KMS-11 (cell line): ENCODE data around the gene TNIP3.

Experiments
- H2AFZ ChIP-seq: fragments of 200-600 bp; sonication (generic); 2 replicates; pipeline ENCODE4 v1.6.1; 2016; ENCODE audit warnings: antibody characterized with exemption, mixed run types, low read depth
- H3K27ac ChIP-seq: fragments of 200-600 bp; sonication (generic); 2 replicates; pipeline ENCODE4 v1.6.1; 2016; ENCODE audit warnings: mild to moderate bottlenecking, mixed run types
- H3K27me3 ChIP-seq: fragments of 200-600 bp; sonication (generic); 2 replicates; pipeline ENCODE4 v1.6.1; 2017; ENCODE audit warnings: mild to moderate bottlenecking, low read depth, mixed run types, moderate library complexity; ENCODE audit not compliant: insufficient read depth
- H3K36me3 ChIP-seq: fragments of 200-600 bp; sonication (generic); 2 replicates; pipeline ENCODE4 v1.6.1; 2017; ENCODE audit warnings: mild to moderate bottlenecking, mixed run types; ENCODE audit not compliant: insufficient read depth
- H3K4me1 ChIP-seq: fragments of 200-600 bp; sonication (generic); 2 replicates; pipeline ENCODE4 v1.6.1; 2016; ENCODE audit warnings: mild to moderate bottlenecking, low read depth, mixed run types; ENCODE audit not compliant: poor library complexity, severe bottlenecking
- H3K4me2 ChIP-seq: fragments of 200-600 bp; sonication (generic); 2 replicates; pipeline ENCODE4 v1.7.0; 2016; ENCODE audit warnings: mild to moderate bottlenecking, mixed run types
- H3K4me3 ChIP-seq: fragments of 200-600 bp; sonication (generic); IDR thresholded peaks from 2 replicates; pipeline ENCODE4 v1.6.1; 2017; ENCODE audit warnings: low read depth, low read length, mixed read lengths; ENCODE audit not compliant: insufficient read depth
- H3K79me2 ChIP-seq: fragments of 200-600 bp; sonication (generic); 2 replicates; pipeline ENCODE4 v1.6.1; 2016; ENCODE audit warnings: low read depth, mixed run types; ENCODE audit not compliant: insufficient read depth
- H3K9ac ChIP-seq: fragments of 200-600 bp; sonication (generic); 2 replicates; pipeline ENCODE4 v1.6.1; 2016; ENCODE audit warnings: mild to moderate bottlenecking, mixed run types
- H4K20me1 ChIP-seq: fragments of 200-600 bp; sonication (generic); 2 replicates; pipeline ENCODE4 v1.6.1; 2016; ENCODE audit warnings: mild to moderate bottlenecking, mixed run types; ENCODE audit not compliant: insufficient read depth
- TF ChIP-seq, protein P1 (sequence below): fragments of 200-600 bp; sonication (generic); conservative IDR thresholded peaks from 2 replicates; pipeline ENCODE4 v1.6.1; 2017; ENCODE audit warnings: low read depth, mild to moderate bottlenecking, antibody characterized with exemption, low read length, moderate library complexity, mixed read lengths

The TNIP3 gene

DNA sequence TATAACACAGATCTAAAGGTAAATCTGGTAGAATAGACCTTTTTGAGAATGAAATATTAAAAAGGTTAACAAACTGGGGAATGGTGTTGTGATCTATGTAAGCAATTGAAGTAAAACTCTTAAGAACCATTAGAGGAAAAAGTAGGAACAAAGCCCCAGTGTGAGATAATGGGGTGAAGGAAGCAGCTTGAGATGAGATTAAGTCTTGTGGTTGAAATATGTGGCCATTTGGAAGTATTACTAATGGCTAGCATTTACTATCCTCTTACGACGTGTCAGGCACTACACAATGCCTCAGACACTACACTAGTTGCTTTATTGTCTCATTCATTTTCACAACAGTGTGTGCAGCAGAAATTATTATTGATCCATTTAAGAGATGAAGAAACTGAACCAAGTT lies 65.9 kb downstream of the TNIP3 start:
- Histone ChIP-seq H3K9ac (no peak overlapping the region), H3K79me2 (no peaks in the 10 kb centered on the region), H3K36me3 (no peaks in the 10 kb centered on the region), H3K4me1 (peaks cover 63% of the 10 kb centered on the region), H2AFZ (no peak overlapping the region), H3K27me3 (no peaks in the 10 kb centered on the region), H3K27ac (no peak overlapping the region), H3K4me3 (no peak overlapping the region), H4K20me1 (no peaks in the 10 kb centered on the region), H3K4me2 (no peak overlapping the region)
- TF ChIP-seq, protein P1, sequence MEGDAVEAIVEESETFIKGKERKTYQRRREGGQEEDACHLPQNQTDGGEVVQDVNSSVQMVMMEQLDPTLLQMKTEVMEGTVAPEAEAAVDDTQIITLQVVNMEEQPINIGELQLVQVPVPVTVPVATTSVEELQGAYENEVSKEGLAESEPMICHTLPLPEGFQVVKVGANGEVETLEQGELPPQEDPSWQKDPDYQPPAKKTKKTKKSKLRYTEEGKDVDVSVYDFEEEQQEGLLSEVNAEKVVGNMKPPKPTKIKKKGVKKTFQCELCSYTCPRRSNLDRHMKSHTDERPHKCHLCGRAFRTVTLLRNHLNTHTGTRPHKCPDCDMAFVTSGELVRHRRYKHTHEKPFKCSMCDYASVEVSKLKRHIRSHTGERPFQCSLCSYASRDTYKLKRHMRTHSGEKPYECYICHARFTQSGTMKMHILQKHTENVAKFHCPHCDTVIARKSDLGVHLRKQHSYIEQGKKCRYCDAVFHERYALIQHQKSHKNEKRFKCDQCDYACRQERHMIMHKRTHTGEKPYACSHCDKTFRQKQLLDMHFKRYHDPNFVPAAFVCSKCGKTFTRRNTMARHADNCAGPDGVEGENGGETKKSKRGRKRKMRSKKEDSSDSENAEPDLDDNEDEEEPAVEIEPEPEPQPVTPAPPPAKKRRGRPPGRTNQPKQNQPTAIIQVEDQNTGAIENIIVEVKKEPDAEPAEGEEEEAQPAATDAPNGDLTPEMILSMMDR = no peak

DNA sequence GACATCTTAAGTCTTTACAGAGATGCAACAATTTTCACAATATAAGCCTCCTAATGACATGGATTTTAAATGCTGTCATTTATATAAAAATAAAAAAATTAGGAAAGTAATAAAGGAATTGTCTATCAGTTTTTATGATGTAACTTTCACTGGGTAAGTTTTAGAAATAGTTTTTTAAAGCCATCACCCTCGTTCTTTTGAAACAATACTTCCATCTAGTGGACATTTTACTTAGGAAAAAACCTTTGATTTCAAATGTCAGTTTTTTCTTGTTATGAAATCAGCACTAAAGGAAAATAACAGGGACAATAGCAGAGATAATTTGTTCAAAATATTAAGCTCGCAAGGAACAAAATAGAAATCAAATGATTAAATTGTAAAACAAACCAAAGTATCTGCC lies 67.5 kb downstream of the TNIP3 start:
- Histone ChIP-seq H2AFZ (no peak overlapping the region), H3K27ac (no peak overlapping the region)

DNA sequence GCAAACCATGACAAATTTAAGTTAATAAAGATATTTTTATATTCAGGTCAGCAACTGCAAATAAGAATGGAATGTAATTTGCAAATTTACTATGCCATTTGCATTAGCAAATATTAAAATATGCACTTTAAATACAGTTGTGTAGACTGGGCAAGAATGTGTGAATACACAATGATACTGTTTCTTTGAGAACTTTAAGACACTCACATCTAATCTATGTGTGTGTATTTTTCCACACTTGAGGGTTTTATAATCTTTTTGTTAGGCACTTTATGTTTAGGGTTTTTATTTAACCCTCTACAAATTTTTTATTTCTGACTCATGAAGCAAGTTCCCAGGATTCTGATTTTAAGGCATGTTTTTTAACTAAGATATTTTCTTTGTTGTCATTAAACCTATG lies 67.9 kb downstream of the TNIP3 start:
- Histone ChIP-seq H3K4me2 (no peak overlapping the region), H3K27ac (no peak overlapping the region), H2AFZ (no peak overlapping the region), H3K9ac (no peak overlapping the region), H4K20me1 (no peaks in the 10 kb centered on the region), H3K36me3 (no peaks in the 10 kb centered on the region), H3K79me2 (no peaks in the 10 kb centered on the region), H3K4me3 (no peak overlapping the region), H3K27me3 (no peaks in the 10 kb centered on the region), H3K4me1 (peaks cover 56% of the 10 kb centered on the region)
- TF ChIP-seq, protein P1 = no peak

More for the DNA sequence above, 67.5 kb downstream of the TNIP3 start:
- TF ChIP-seq, protein P1 = peak; percentile 83
- Histone ChIP-seq H3K27me3 (no peaks in the 10 kb centered on the region), H3K4me3 (no peak overlapping the region), H3K79me2 (no peaks in the 10 kb centered on the region), H3K36me3 (no peaks in the 10 kb centered on the region), H3K4me1 (peaks cover 60% of the 10 kb centered on the region), H3K9ac (no peak overlapping the region), H4K20me1 (no peaks in the 10 kb centered on the region), H3K4me2 (0 out of 2 replicates have a peak overlapping the region, but pooled peaks have one; percentile 7)

DNA sequence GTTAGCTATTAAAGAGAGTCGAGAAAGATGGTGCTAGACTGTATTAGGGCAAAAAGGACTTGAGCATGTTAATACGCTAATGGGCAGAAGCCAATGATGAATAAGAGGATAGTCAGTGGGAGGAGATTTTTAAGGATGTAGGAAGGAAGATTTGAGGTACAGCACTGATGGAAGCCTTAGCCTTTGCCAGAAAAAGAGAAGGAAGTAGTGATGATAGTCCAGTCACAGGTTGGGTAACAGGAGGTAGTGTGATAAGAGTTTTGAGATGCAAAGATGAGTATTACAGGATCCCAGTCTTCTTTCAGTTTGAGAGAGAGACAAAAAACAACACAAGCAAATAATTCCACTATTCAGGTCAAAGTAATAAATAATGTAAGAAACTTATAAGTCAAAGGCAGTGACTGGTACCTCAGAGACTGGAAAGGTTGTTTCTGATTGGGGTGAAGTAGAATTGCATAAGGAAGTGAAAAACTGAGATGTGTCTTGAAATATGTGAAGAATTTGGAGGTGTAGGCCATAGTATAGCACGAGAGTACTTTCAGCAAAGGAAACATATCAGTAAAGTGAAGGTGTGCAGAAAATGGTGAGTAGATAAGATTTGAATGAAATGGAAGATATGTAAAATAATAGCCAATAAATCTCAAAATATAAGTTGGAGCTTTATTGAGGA lies 69.7 kb downstream of the TNIP3 start:
- TF ChIP-seq, protein P1 = no peak
- no peak overlapping the region for H3K4me2 ChIP-seq
- no peaks in the 10 kb centered on the region for H3K27me3 ChIP-seq
- H4K20me1 ChIP-seq = no peaks in the 10 kb centered on the region
- H3K4me1 ChIP-seq = peaks cover 38% of the 10 kb centered on the region
- no peak overlapping the region for H3K9ac ChIP-seq
- H3K4me3 ChIP-seq = no peak overlapping the region
- H3K79me2 ChIP-seq = no peaks in the 10 kb centered on the region
- H2AFZ ChIP-seq = no peak overlapping the region
- H3K27ac ChIP-seq = no peak overlapping the region
- no peaks in the 10 kb centered on the region for H3K36me3 ChIP-seq
